ENCODE data around the gene ARHGAP10. TPM values are rescaled to one million over a fixed set of nuclear protein-coding genes. Genes with fewer than 3 reads are reported as not detected.

Gene ARHGAP10
- total and polyA plus RNA-seq, 2 donors (not counting 1 experiment from before 2014, with no cell fraction given), result 0.10 to 0.34 TPM

GRCh38 chr4:147860960-147861359 is 129.1 kb downstream of the ARHGAP10 start:
- ATAC-seq (ENCODE audit: low read depth), result no peak
- H3K4me3 Mint-ChIP-seq, result no peak overlapping the region
- Histone ChIP-seq H3K27me3 (replicated peaks in 1 of 4; ENCODE audit: control extremely low read depth in 1 of 4, control insufficient read depth in 3 of 4, insufficient read depth in 4 of 4, low read length in 3 of 4) (no peaks in the 10 kb centered on the region), H3K36me3 (replicated peaks in 1 of 2; ENCODE audit: control extremely low read depth in 1 of 2, control insufficient read depth in 1 of 2, extremely low read depth in 1 of 2, insufficient read depth in 2 of 2, low read length in 1 of 2) (no peaks in the 10 kb centered on the region), H3K9ac (ENCODE audit: low read length) (no peak overlapping the region), H3K4me1 (ENCODE audit: control insufficient read depth in 2 of 2, insufficient read depth in 2 of 2, low read length in 2 of 2) (no peaks in the 10 kb centered on the region), H2AFZ (ENCODE audit: insufficient read depth, low read depth, low read length, poor library complexity, severe bottlenecking) (no peak overlapping the region), H4K20me1 (ENCODE audit: control insufficient read depth, insufficient read depth, low read length, poor library complexity, severe bottlenecking) (no peaks in the 10 kb centered on the region), H3K27ac (ENCODE audit: low read length in 2 of 2) (no peak overlapping the region), H3K4me2 (replicated peaks; ENCODE audit: low read depth, low read length, poor library complexity, severe bottlenecking) (no peak overlapping the region), H3K4me3 (ENCODE audit: control extremely low read depth in 1 of 5, extremely low read depth in 1 of 5, insufficient read depth in 1 of 5, low read depth in 2 of 5, low read length in 4 of 5) (no peak overlapping the region), H3K9me3 (ENCODE audit: control extremely low read depth in 1 of 3, control insufficient read depth in 2 of 3, insufficient read depth in 1 of 3, low read length in 2 of 3) (no peaks in the 10 kb centered on the region), H3K79me2 (ENCODE audit: control insufficient read depth, insufficient read depth, low read length) (no peaks in the 10 kb centered on the region)
- intact Hi-C loops (cut with micrococcal nuclease), result no loop called here
- H3K27me3 Mint-ChIP-seq, result peaks cover 5% of the 10 kb centered on the region
- WGBS (ENCODE audit: insufficient coverage), result 97% methylated on average over 15 of the region's 15 CpGs
- ChIA-PET POLR2A (no interaction called here), CTCF (no interaction called here)
- no peaks in the 10 kb centered on the region for H3K4me1 Mint-ChIP-seq
- no peak overlapping the region for H3K27ac Mint-ChIP-seq
- DNase-seq, result no peak
- no peak for TF ChIP-seq CTCF (IDR thresholded peaks at IDR 0.05)
- no peak for TF ChIP-seq EZH2 (IDR thresholded peaks at IDR 0.05; ENCODE audit: borderline replicate concordance, insufficient read depth, low read depth, low read length, poor library complexity, severe bottlenecking)
- no peaks in the 10 kb centered on the region for H3K9me3 Mint-ChIP-seq (ENCODE audit: insufficient read depth)

GRCh38 chr4:147862043-147862692 is 130.3 kb downstream of the ARHGAP10 start:
- no peak for TF ChIP-seq CTCF (IDR thresholded peaks at IDR 0.05)
- no peak for TF ChIP-seq EZH2 (IDR thresholded peaks at IDR 0.05; ENCODE audit: borderline replicate concordance, insufficient read depth, low read depth, low read length, poor library complexity, severe bottlenecking)
- H3K27me3 Mint-ChIP-seq, result peaks cover 5% of the 10 kb centered on the region
- Histone ChIP-seq H3K4me3 (ENCODE audit: control extremely low read depth in 1 of 5, extremely low read depth in 1 of 5, insufficient read depth in 1 of 5, low read depth in 2 of 5, low read length in 4 of 5) (no peak overlapping the region), H3K4me2 (replicated peaks; ENCODE audit: low read depth, low read length, poor library complexity, severe bottlenecking) (no peak overlapping the region), H2AFZ (ENCODE audit: insufficient read depth, low read depth, low read length, poor library complexity, severe bottlenecking) (no peak overlapping the region), H3K27me3 (replicated peaks in 1 of 4; ENCODE audit: control extremely low read depth in 1 of 4, control insufficient read depth in 3 of 4, insufficient read depth in 4 of 4, low read length in 3 of 4) (no peaks in the 10 kb centered on the region), H3K27ac (ENCODE audit: low read length in 2 of 2) (no peak overlapping the region), H3K79me2 (ENCODE audit: control insufficient read depth, insufficient read depth, low read length) (no peaks in the 10 kb centered on the region), H4K20me1 (ENCODE audit: control insufficient read depth, insufficient read depth, low read length, poor library complexity, severe bottlenecking) (no peaks in the 10 kb centered on the region), H3K36me3 (replicated peaks in 1 of 2; ENCODE audit: control extremely low read depth in 1 of 2, control insufficient read depth in 1 of 2, extremely low read depth in 1 of 2, insufficient read depth in 2 of 2, low read length in 1 of 2) (no peaks in the 10 kb centered on the region), H3K9ac (ENCODE audit: low read length) (no peak overlapping the region), H3K4me1 (ENCODE audit: control insufficient read depth in 2 of 2, insufficient read depth in 2 of 2, low read length in 2 of 2) (no peaks in the 10 kb centered on the region), H3K9me3 (ENCODE audit: control extremely low read depth in 1 of 3, control insufficient read depth in 2 of 3, insufficient read depth in 1 of 3, low read length in 2 of 3) (no peaks in the 10 kb centered on the region)
- POLR2A ChIA-PET, result no interaction called here
- no peaks in the 10 kb centered on the region for H3K9me3 Mint-ChIP-seq (ENCODE audit: insufficient read depth)
- ATAC-seq (ENCODE audit: low read depth) (no peak), DNase-seq (no peak)
- intact Hi-C loops (cut with micrococcal nuclease), result no loop called here
- H3K4me1 Mint-ChIP-seq, result no peaks in the 10 kb centered on the region
- CTCF ChIA-PET, result no interaction called here
- H3K27ac Mint-ChIP-seq, result no peak overlapping the region
- 97% methylated on average over 15 of the region's 15 CpGs for WGBS (ENCODE audit: insufficient coverage)
- no peak overlapping the region for H3K4me3 Mint-ChIP-seq

Data from B cell (primary cell).